HL-60 (cell line): ENCODE measurements around the gene KLK5.

Experiments
- GABPA ChIP-seq: IDR thresholded peaks from 2 replicates; pipeline ENCODE4 v1.6.1; 2012; ENCODE audit warnings: low read depth
- POLR2AphosphoS5 ChIP-seq: IDR thresholded peaks from 2 replicates; pipeline ENCODE4 v1.6.1; 2012; ENCODE audit warnings: low read depth
- TF ChIP-seq, protein P1 (sequence below): IDR thresholded peaks from one replicate; pipeline ENCODE4 v1.5.1; 2011; ENCODE audit warnings: low read length, control low read depth, inconsistent platforms; ENCODE audit not compliant: insufficient read depth
- TF ChIP-seq, protein P2 (sequence below): IDR thresholded peaks from 2 replicates; pipeline ENCODE4 v1.6.1; 2012; ENCODE audit warnings: low read depth; ENCODE audit not compliant: insufficient replicate concordance

- TF ChIP-seq POLR2AphosphoS5 (no peak), GABPA (no peak)
- TF ChIP-seq, protein P1, sequence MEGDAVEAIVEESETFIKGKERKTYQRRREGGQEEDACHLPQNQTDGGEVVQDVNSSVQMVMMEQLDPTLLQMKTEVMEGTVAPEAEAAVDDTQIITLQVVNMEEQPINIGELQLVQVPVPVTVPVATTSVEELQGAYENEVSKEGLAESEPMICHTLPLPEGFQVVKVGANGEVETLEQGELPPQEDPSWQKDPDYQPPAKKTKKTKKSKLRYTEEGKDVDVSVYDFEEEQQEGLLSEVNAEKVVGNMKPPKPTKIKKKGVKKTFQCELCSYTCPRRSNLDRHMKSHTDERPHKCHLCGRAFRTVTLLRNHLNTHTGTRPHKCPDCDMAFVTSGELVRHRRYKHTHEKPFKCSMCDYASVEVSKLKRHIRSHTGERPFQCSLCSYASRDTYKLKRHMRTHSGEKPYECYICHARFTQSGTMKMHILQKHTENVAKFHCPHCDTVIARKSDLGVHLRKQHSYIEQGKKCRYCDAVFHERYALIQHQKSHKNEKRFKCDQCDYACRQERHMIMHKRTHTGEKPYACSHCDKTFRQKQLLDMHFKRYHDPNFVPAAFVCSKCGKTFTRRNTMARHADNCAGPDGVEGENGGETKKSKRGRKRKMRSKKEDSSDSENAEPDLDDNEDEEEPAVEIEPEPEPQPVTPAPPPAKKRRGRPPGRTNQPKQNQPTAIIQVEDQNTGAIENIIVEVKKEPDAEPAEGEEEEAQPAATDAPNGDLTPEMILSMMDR: no peak
- TF ChIP-seq, protein P2, sequence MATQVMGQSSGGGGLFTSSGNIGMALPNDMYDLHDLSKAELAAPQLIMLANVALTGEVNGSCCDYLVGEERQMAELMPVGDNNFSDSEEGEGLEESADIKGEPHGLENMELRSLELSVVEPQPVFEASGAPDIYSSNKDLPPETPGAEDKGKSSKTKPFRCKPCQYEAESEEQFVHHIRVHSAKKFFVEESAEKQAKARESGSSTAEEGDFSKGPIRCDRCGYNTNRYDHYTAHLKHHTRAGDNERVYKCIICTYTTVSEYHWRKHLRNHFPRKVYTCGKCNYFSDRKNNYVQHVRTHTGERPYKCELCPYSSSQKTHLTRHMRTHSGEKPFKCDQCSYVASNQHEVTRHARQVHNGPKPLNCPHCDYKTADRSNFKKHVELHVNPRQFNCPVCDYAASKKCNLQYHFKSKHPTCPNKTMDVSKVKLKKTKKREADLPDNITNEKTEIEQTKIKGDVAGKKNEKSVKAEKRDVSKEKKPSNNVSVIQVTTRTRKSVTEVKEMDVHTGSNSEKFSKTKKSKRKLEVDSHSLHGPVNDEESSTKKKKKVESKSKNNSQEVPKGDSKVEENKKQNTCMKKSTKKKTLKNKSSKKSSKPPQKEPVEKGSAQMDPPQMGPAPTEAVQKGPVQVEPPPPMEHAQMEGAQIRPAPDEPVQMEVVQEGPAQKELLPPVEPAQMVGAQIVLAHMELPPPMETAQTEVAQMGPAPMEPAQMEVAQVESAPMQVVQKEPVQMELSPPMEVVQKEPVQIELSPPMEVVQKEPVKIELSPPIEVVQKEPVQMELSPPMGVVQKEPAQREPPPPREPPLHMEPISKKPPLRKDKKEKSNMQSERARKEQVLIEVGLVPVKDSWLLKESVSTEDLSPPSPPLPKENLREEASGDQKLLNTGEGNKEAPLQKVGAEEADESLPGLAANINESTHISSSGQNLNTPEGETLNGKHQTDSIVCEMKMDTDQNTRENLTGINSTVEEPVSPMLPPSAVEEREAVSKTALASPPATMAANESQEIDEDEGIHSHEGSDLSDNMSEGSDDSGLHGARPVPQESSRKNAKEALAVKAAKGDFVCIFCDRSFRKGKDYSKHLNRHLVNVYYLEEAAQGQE: no peak
Observed at GRCh38 chr19:50972795-50973376, 20.0 kb upstream of the KLK5 start.
